GM12892 (cell line): Measurements from ENCODE around the gene SPRN.

Experiments used
- POLR2A ChIP-seq: IDR thresholded peaks from 2 replicates; pipeline ENCODE4 v1.6.1; 2011; ENCODE audit warnings: low read depth, low read length, control low read depth
- POLR2AphosphoS5 ChIP-seq: IDR thresholded peaks from 2 replicates; pipeline ENCODE4 v1.6.1; 2011; ENCODE audit warnings: low read depth, low read length, control low read depth
- TAF1 ChIP-seq: IDR thresholded peaks from 2 replicates; pipeline ENCODE4 v1.6.1; 2011; ENCODE audit warnings: low read depth, mild to moderate bottlenecking, control low read depth, low read length, borderline replicate concordance

DNA sequence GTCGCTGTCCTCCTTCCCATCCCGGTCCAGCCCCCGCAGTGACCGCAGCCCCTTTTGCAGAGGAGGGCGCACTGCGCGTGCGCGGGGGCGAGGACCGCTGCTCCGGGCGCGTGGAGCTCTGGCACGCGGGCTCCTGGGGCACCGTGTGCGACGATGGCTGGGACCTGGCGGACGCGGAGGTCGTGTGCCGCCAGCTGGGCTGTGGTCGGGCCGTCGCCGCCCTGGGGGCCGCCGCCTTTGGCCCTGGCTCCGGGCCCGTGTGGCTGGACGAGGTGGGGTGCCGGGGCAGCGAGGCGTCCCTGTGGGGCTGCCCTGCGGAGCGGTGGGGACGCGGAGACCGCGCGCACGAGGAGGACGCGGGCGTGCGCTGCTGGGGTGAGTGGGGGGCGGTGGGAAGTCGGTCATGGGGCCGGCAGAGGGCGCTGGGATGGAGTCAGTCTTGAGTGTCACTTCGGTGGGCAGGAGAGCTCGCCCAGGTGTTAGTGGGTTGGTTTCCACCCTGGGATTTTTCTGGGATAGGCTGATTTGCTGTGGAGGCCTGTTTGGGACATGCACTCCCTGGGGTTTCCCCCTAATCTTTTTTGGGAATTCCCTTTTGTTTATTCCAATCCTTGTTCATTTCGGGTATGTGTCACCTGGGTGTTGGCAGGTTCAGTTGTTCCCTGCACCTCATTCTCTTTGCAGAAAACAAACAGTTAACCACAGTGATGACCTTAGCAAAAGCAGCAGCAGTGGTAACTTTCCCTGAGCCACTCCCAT is 40.9 kb upstream of the SPRN start:
- no peak for TF ChIP-seq POLR2AphosphoS5
- TF ChIP-seq POLR2A = no peak
- TF ChIP-seq TAF1 = no peak
